Anterior cingulate cortex (tissue), 58 donors: ENCODE results near the gene OR8A1.

Experiments used
- DNase-seq, 58 donors: peaks; one replicate each; lab custom pipeline; 2025; lab: John Stamatoyannopoulos, UW

OR8A1 gene

DNA sequence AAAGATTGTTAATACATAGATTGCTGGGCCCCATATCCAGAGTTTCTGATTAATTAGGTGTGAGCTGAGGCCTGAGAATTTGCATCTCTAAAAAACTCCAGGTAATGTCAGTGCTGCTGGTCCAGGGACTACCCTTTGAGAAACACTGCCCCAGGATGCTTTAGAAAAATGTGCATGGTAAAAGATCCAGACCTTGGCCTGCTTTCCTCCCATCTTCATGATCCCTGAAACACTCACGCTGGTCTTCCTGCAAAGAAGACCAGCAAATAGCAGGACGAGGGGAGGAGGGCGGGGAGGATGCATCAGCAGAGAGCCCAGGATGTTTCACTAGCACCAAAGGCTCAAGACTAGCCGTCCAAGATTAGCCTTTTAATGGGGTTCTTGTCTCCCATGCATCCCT lies at the start of gene OR8A1:
TSS of gene OR8A1 (plus strand) at position 301 of the 400 bp plus-strand sequence. CDS start 123 bp downstream, outside the sequence.
- no peak for DNase-seq

DNA sequence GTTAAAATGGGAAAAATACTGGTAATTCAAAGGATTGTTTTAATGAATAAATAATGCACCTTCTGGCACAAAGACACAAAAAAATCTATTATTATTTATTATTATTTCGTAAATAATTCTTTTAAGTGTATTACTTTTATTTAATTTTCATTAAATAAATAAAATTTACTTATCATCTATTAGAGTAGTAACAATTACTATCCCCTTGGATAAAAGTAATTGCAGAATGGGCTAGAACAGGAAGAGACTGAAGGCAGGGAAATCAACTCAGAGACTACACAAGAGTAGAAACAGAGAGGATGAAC lies 49.3 kb upstream of the OR8A1 start:
- no peak for DNase-seq

DNA sequence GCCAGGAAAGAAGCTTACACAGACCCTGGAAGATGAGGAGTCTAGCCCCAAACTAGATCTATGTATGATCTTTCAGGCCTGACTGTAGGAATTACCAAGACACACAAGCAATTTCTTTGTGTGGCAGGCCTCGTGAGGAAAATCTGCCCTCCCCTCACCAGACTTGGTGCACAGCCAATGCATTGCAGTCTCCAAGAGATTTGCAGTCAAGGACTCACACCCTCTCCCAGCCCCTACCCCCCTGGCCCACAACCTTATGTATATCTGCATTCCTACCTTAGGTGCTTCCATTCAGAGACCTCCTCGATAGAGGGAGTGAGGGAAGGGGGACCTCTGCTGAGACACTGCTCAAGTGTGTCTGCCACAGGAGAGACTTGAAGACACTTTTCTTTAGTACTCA lies 36.2 kb upstream of the OR8A1 start:
- DNase-seq, result no peak

DNA sequence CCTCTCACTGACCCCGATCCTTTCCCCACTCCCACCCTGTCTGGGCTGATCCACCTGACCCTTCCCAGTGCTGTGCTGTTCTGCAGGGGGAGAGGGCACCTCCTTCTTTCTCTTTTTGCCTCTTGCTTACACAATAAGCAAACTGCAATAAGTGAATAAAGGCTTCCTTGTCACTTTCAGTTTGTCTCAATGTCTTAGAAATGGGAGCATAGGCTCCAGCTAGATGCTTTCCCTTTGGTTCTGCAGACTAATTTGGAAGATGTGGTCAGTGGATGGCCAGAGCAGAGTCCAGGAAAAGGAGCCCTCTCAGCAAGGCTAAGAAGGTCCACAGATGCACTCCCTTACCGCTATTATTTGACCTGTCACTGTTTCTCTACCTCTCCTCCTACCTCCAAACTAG lies 35.7 kb upstream of the OR8A1 start:
- DNase-seq, result no peak

DNA sequence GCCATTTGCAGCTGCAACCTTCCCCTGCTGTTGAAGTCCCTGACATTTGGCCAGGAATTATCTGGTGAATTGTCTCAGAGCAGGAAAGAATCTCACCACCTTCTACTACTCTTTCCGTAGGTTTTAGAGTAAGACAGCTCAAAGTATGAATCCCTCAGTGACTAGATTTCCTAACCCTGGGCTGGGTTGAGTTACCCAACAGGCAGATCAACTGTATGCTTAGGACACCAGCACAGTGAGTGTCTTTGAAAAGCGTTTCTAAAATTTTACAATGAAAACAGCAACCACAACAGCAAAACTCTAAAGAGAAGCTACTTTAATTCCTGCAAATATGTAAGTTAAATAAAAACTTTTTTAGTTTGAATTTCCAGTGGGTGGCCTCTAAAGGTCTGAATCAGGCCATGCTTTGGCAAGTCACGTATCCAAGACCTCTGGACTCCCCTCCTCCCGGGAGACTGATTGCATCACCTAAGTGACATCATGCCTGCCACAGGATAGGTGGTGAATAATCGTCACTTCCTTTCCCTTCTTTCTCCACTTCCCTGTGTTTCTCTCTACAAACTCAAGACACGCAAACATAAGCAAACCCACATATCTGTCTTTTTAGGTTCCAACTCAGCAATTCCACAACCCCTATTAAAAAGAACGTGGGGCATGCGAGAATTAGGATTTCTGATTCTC lies 34.1 kb upstream of the OR8A1 start:
- DNase-seq, result no peak

DNA sequence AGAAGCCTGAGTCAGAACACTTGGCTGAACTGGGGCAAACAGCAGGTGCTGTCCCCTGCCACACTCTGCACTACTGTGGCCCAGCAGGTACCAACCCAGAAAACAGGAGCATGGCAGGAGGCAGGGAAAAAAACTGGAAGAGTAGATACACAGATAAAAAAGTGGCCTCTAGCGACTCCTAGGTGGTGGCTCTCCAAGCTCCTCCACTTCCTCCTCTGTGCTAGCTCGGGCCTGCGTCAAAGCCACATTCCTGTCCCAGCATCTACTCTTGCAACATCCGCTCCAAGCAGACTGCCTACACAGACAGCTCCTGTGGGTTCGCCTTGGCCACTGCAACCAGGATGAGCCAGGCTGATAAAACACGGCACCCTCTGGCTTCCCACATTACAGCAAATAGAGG lies 33.3 kb upstream of the OR8A1 start:
- DNase-seq, result peak in 18 of 58 donors; percentile 6 to 55 (median 15)

DNA sequence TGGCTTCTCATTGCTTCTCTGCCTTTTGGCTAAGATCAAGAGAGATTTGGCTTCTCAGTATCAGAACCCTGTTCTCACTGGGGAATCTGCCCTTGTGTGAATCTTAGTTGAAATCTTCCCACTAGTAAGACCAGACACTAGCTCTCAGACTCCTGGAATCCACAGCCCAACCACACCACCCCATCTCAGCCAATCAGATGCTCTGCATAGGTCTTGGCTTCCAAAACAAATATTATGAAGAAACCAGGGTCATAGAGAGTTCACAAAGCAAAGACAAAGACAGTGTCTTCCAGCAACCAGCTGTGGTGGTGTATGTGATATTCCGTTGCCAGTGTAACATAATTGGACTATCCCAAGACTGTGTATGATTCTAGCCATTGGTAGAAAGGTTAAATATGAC lies 31.8 kb upstream of the OR8A1 start:
- DNase-seq, result no peak

DNA sequence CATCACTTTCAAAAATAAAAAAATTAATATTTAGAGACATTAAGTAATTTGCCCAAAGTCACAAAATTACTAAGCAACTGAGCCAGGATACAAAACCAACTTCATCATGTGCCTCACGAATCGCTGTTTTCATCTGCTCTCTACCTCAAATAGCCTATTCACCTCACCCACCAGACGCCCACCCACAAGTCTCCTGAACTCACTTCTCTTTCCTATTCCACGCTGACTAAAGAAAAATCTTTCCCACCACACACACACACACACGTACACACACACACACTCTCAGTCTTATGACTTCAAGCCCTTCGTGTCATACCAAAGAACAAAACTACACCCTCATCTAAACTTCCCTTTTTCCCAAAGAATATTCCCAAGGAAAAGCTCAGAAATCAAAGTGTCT lies 28.6 kb upstream of the OR8A1 start:
- DNase-seq, result no peak

DNA sequence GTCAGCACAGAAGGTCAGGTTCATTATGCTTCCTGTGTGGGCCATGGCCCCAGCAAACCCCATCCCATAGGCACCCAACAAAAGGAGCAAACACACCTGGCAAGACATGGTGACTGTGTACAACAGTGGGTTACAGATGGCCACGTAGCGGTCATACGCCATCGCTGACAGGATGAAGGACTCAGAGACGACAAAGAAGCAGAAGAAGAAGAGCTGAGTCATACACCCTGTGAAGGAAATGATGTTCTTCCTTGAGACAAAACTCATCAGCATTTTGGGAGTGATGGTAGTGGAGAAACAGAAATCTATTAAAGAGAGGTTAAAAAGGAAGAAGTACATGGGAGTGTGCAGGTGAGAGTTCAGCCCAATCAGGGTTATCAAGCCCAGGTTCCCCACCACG lies 26.7 kb upstream of the OR8A1 start:
- no peak for DNase-seq

DNA sequence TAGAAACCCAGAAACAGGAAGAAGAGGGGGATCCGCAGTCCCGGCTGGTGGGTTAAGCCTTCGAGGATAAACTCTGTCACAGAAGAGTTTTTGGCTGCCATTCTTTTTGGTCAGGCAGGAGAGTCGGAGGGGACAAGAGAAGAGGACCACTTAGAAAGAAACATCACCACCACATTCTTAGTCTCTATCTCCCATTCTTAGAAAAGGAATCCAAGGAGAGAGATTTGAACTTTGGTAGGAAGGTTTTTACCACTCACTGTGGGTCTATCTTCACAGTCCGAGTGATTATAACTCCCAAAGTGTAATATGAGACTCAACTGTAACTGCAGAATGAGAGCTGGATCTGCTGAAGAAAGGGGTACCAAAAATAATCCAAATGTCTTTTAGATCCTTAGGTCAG lies 26.2 kb upstream of the OR8A1 start, which contains the start of gene OR8B12:
TSS of gene OR8B12 (minus strand) at position 101 of the 400 bp plus-strand sequence. CDS start at position 101, 0 bp downstream.
- no peak for DNase-seq

DNA sequence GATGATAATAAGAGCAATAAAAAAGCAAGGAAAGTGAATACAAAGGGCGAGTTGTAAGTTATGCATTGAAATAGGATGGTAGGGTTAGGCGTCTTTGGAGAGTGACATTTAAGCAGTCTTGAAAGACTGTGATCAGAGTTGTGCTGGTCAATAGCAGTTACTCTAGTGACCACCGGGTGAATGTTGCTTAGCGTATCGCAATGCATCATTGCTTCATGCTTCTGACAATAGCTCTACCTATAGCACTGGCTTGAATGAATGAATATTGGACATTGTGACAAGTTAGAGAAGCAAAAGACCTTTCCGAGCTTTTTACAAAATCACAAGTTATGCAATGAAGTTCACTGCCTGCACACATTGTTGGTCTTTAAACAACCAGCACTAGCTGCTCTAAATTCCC lies 18.6 kb upstream of the OR8A1 start:
- no peak for DNase-seq

DNA sequence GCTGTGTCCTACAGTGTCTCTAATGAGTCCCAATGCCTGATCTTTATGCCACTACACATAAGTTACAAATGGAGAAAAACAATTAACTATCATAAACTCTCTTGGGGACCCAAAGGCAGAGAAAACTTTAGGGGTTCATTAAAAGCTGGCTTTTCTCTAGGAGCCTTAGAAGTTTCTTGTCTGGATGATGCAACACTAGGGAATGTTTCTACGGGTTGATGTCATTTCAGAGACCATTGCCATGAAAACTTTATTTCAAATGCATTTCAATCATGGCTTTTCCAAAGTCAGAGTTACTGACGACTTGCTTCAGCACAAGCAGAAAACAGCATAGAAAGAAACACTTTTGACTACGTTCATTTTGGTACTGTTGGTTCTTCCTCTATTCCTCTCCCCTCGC lies 17.8 kb upstream of the OR8A1 start:
- no peak for DNase-seq

DNA sequence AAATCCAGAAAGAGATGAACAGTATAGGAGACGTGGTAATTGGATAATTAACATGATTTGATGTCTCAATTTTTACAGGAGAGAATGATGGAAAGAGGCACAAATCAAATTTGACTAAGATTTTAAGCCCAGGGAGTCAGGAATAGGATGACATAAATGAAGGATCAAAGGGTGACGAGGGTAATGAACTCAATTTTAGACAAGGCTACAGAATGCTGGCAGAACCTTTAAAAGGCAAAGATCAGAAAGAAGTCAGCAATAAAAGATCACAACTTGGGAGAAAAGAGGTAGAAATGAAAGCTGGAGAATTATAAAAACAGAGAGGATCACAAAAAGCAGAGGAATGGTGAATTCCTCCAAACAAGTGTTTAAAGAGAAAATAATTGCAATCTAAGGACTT lies 13.0 kb upstream of the OR8A1 start:
- DNase-seq, result no peak

DNA sequence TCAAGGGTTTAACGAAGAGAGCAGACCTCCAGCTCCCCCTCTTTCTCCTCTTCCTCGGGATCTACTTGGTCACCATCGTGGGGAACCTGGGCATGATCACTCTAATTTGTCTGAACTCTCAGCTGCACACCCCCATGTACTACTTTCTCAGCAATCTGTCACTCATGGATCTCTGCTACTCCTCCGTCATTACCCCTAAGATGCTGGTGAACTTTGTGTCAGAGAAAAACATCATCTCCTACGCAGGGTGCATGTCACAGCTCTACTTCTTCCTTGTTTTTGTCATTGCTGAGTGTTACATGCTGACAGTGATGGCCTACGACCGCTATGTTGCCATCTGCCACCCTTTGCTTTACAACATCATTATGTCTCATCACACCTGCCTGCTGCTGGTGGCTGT lies 363 bp downstream of the OR8A1 start:
- DNase-seq, result no peak

DNA sequence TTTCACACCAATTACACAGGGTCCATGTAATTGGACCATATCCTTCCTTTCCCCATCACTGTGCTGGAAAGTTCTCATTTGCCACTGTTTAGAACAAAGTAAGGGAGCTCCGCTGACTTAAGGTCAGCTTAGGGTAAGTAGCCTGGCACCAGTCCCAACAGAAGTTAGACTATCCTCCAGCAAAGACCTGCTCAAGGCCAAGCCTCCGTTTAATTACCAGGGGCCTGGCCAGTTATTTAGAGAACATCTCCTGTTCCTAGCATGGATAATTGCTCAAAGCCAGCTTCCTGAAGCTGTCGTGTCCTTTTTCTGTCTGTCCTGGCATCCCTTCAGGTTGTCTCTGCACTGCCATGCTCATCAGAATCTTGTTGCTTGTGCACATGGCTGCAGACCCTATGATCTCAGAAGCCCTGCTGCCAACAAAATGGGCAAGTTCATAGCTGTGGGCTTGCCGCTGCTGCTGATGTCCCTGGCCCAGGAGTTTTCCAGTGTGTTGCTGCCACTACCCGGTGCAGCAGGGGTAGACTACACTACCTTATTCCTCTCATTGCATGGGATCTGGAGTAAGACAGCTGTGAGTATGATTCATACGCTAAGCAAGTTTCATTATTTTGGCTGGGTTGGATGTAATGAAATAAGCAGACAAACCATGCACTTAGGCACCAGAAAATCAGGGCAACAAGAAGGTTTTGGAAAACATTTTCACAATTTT lies 8.1 kb downstream of the OR8A1 start:
- DNase-seq, result peak in 1 of 58 donors; percentile 7

DNA sequence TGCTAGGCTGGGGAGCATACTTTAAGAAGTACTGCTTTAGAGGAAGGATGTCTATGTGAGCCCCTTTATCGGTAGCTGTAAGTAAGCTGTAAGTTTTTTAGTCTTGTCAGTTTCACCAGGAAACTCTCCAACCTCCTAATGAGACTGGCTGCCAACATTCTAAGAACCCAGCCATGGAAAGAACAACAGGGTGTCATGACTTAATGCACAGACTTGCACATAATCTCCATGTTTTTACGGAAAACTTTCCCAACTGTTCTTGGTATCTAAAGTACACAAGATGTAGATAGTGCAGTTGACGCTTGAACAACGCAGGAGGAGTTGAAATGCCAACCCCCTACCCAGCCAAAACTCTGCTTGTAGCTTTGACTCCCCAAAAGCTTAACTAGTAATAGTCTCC lies 9.0 kb downstream of the OR8A1 start:
- no peak for DNase-seq

DNA sequence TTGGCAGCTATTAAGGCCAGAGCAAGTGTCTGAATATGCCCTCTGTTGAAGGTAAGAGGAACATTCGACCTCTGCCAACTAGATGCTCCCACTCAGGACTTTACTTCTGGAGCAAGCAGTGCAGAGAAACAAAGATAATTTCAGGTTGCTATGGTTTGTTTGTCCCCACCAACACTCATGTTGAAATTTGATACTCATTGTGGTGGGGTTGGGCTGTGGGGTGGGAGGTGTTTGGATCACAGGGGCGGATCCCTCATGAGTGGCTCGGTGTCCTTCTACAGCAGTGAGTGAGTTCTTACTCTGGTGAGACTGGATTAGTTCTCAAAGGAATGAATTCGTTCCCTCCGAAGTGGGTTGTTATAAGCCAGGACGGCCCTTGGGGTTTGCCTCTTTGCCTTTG lies 12.0 kb downstream of the OR8A1 start:
- no peak for DNase-seq

DNA sequence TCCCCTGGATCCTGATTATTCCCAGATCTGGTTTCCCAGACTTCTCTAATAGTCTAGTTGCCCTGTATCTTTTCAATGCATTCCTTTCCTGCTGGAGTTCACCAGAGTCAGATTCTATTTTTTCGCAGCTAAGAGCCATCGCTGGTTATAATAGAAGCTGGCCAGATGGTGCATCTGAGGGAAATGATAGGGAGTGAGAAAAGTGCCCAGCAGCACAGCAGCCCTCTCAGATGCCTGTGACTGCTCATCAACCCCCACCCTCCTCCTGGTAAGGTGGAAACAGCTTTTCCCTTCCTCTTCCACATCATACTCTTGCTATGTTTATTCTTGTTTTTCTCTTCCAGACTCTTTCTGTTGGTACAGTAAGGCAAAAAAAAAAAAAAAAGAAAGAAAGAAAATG lies 12.8 kb downstream of the OR8A1 start:
- DNase-seq, result peak in 2 of 58 donors; percentile 15 to 27

DNA sequence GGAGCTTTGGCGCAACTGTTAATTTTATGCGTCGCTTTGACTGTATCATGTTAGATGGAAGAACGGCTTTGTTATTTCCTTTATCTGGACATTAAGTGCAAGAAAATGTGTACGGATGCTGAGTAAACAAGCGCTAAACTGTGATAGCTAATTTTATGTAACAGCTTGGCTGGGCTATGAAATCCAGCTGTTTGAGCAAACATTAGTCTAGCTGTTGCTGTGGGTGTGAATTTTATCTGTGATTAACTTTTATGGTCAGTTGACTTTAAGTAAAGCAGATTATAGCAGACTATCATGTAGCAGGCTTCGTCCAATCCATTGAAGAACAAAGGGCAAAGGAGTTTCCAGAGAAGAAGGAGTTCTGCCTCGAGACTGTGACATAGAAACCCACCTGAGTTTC lies 14.0 kb downstream of the OR8A1 start:
- no peak for DNase-seq

DNA sequence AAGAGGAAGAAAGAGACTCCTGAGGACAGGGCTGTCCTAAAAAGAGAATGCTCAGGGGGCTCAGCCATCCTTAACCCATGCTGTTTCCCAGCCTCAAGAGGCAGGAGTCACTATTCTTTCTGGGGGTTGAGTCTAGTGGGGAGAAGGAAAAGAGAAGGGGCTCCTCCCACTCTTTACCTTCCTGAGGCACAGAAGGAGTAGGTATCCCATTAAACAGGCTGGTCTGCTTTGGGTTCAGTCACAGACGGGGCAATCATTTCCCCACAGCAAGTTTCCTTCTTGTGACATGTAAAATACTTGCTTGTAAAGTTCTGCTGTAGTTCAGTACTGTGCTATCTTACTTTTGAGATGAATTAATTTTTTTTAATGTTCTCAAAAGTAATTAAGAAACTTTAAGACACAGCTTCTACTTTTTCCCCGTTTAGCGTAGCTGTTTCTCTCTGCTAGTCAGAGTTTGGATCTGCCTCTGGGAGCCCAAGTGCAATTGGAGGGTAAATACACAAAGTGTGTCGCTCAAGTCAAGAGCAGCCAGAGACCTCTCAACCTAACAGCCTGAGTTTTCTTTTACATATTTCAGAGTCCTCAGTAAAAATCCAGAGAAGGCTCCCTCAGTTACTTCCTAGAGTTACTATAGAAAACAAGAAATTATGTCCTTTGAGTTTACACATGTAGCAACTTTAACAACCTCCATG lies 15.0 kb downstream of the OR8A1 start:
- DNase-seq, result no peak

DNA sequence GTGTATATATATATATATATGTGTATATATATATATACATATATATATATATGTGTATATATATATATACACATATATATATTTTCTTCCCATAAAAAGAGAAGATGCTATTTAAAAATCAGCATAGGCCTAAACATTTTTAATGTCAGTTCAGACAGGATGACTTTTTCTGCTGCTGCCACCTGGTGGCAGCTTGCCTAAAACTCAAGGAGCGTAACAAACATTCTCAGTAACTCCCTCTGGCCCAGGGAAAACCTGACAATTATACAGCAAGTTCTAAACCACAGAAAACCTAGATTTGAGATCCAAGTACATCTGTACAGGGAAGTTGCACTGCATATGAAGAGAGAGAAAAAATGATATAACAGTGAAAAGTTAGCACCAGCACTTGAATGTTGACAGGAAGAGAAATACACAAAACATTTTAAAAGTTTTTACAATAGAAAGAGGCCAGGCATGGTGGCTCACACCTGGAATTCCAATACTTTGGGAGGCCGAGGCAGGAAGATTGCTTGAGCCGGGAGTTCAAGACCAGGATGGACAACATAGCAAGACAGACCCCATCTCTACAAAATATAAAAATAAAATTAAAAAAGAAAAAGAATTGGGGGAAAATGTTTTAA lies 16.6 kb downstream of the OR8A1 start:
- peak in 30 of 58 donors; percentile 2 to 75 (median 14) for DNase-seq
